SK-N-MC (cell line): ENCODE results near the gene RAP1GAP2.
"Not testable (repeated sequence)": the region's sequence is repeated elsewhere in the genome, so short reads cannot be mapped to it uniquely, and the experiment has no call there.

Experiments
- DNase-seq: peaks from one replicate; pipeline ENCODE4 v3.0.0-alpha.2; 2011; ENCODE audit warnings: low read depth, low spot score
- H3K27ac ChIP-seq: fragments of 200-600 bp; sonication (generic); 2 replicates; pipeline ENCODE4 v1.5.1; 2016; ENCODE audit warnings: mixed run types
- H3K36me3 ChIP-seq: fragments of 200-600 bp; sonication (generic); 2 replicates; pipeline ENCODE4 v1.6.1; 2017; ENCODE audit warnings: antibody characterized with exemption, low read length, mixed read lengths; ENCODE audit not compliant: insufficient read depth
- H3K4me3 ChIP-seq: fragments of 200-600 bp; sonication (generic); 2 replicates; pipeline ENCODE4 v1.5.1; 2016
- H3K9ac ChIP-seq: fragments of 200-600 bp; sonication (generic); 2 replicates; pipeline ENCODE4 v1.8.0; 2017; ENCODE audit warnings: mixed run types, mixed read lengths; ENCODE audit not compliant: insufficient read length
- H3K9me3 ChIP-seq: fragments of 200-600 bp; sonication (generic); 2 replicates; pipeline ENCODE4 v1.6.1; 2017; ENCODE audit warnings: low read depth, mild to moderate bottlenecking, antibody characterized with exemption, low read length, moderate library complexity, mixed read lengths
- EZH2 ChIP-seq: fragments of 200-600 bp; sonication (generic); IDR thresholded peaks from one replicate; pipeline ENCODE4 v1.6.1; 2017; ENCODE audit warnings: antibody characterized with exemption
- FOXP2 ChIP-seq: optimal IDR thresholded peaks from 2 replicates; pipeline ENCODE3; 2011; ENCODE audit warnings: mild to moderate bottlenecking, moderate library complexity; ENCODE audit not compliant: insufficient read depth; ENCODE audit errors: extremely low read length, control extremely low read depth
- POLR2AphosphoS5 ChIP-seq: IDR thresholded peaks from 2 replicates; pipeline ENCODE4 v1.6.1; 2012; ENCODE audit warnings: mild to moderate bottlenecking, low read depth, low read length, borderline replicate concordance

RAP1GAP2 gene

GRCh38 chr17:3026125-3026855 lies 230.1 kb downstream of the RAP1GAP2 start:
- no peaks in the 10 kb centered on the region for H3K36me3 ChIP-seq
- H3K9me3 ChIP-seq = no peaks in the 10 kb centered on the region
- no peak overlapping the region for H3K9ac ChIP-seq
- TF ChIP-seq EZH2 = no peak
- no peak for TF ChIP-seq POLR2AphosphoS5
- TF ChIP-seq FOXP2 = no peak
- H3K4me3 ChIP-seq = no peak overlapping the region
- H3K27ac ChIP-seq = no peak overlapping the region
- no peak for DNase-seq

GRCh38 chr17:3026856-3027751 lies 230.9 kb downstream of the RAP1GAP2 start:
- no peak overlapping the region for H3K4me3 ChIP-seq
- no peak for TF ChIP-seq FOXP2
- no peak for TF ChIP-seq EZH2
- no peak for TF ChIP-seq POLR2AphosphoS5
- no peak for DNase-seq
- H3K9ac ChIP-seq = no peak overlapping the region
- H3K27ac ChIP-seq = no peak overlapping the region
- H3K36me3 ChIP-seq = no peaks in the 10 kb centered on the region
- H3K9me3 ChIP-seq = no peaks in the 10 kb centered on the region

GRCh38 chr17:3027786-3028532 lies 231.7 kb downstream of the RAP1GAP2 start:
- no peak overlapping the region for H3K27ac ChIP-seq
- no peak overlapping the region for H3K9ac ChIP-seq
- DNase-seq = no peak
- no peak overlapping the region for H3K4me3 ChIP-seq
- H3K9me3 ChIP-seq = no peaks in the 10 kb centered on the region
- H3K36me3 ChIP-seq = no peaks in the 10 kb centered on the region
- no peak for TF ChIP-seq POLR2AphosphoS5
- no peak for TF ChIP-seq FOXP2
- no peak for TF ChIP-seq EZH2

- no peak overlapping the region for H3K9ac ChIP-seq
- no peaks in the 10 kb centered on the region for H3K9me3 ChIP-seq
- TF ChIP-seq FOXP2 (no peak), EZH2 (no peak), POLR2AphosphoS5 (no peak)
- no peaks in the 10 kb centered on the region for H3K36me3 ChIP-seq
- DNase-seq = no peak
- H3K27ac ChIP-seq = no peak overlapping the region
- H3K4me3 ChIP-seq = no peak overlapping the region
Observed at GRCh38 chr17:3029213-3029913, 233.1 kb downstream of the RAP1GAP2 start.

- TF ChIP-seq POLR2AphosphoS5 (no peak), EZH2 (no peak), FOXP2 (no peak)
- no peak for DNase-seq
- Histone ChIP-seq H3K9me3 (no peaks in the 10 kb centered on the region), H3K9ac (no peak overlapping the region), H3K36me3 (no peaks in the 10 kb centered on the region), H3K27ac (no peak overlapping the region), H3K4me3 (no peak overlapping the region)
Observed at GRCh38 chr17:3030096-3030495, 233.9 kb downstream of the RAP1GAP2 start.

GRCh38 chr17:3030852-3031470 lies 234.7 kb downstream of the RAP1GAP2 start:
- H3K27ac ChIP-seq, DNase-seq, H3K9ac ChIP-seq, H3K4me3 ChIP-seq, H3K36me3 ChIP-seq, H3K9me3 ChIP-seq: not testable (repeated sequence)

- Histone ChIP-seq H3K9ac (no peak overlapping the region), H3K36me3 (no peaks in the 10 kb centered on the region), H3K27ac (no peak overlapping the region), H3K9me3 (no peaks in the 10 kb centered on the region), H3K4me3 (no peak overlapping the region)
- no peak for TF ChIP-seq POLR2AphosphoS5
- TF ChIP-seq FOXP2 = no peak
- TF ChIP-seq EZH2 = no peak
- DNase-seq = no peak
Observed at GRCh38 chr17:3032258-3033247, 236.3 kb downstream of the RAP1GAP2 start.
